NCI-H1092 treated with DMSO at 0.1 percent for 48 hours (cell line): ENCODE results near the gene GRIN1.

Experiments
- DNase-seq: peaks from one replicate; lab custom pipeline; 2025; lab: John Stamatoyannopoulos, UW

The GRIN1 gene

GRCh38 chr9:137217276-137218211 is 78.6 kb downstream of the GRIN1 start:
- no peak for DNase-seq

- DNase-seq, result no peak
Measured at GRCh38 chr9:137218212-137218753, 79.3 kb downstream of the GRIN1 start.
